ENCODE measurements around the gene PDF.
A peak's percentile ranks its signal among the peaks of the same experiment; 100 is the strongest.
"Not testable (repeated sequence)": the region's sequence is repeated elsewhere in the genome, so short reads cannot be mapped to it uniquely, and the experiment has no call there.

PDF gene

GRCh38 chr16:69330286-69331109, at the start of gene PDF:
Gene PDF (minus strand): TSS chr16:69330588. CDS start chr16:69330570, 18 bp downstream.
- peak; percentile 91 for DNase-seq

GRCh38 chr16:69378760-69379159, 48.4 kb upstream of the PDF start:
- DNase-seq, result no peak

GRCh38 chr16:69378036-69378435, 47.6 kb upstream of the PDF start:
- DNase-seq, result no peak

GRCh38 chr16:69376393-69377059, 46.1 kb upstream of the PDF start:
- DNase-seq, result no peak

- DNase-seq, result no peak
Measured at GRCh38 chr16:69373019-69373418, 42.6 kb upstream of the PDF start.

- DNase-seq, result no peak
Measured at GRCh38 chr16:69371564-69371963, 41.2 kb upstream of the PDF start.

GRCh38 chr16:69368866-69369265, 38.5 kb upstream of the PDF start:
- no peak for DNase-seq

- DNase-seq, result no peak
Measured at GRCh38 chr16:69367980-69368379, 37.6 kb upstream of the PDF start.

GRCh38 chr16:69366431-69366830, 36.0 kb upstream of the PDF start:
- no peak for DNase-seq

- DNase-seq, result no peak
Measured at GRCh38 chr16:69365901-69366300, 35.5 kb upstream of the PDF start.

- no peak for DNase-seq
Measured at GRCh38 chr16:69364088-69364487, 33.7 kb upstream of the PDF start.

GRCh38 chr16:69363281-69363717, 32.9 kb upstream of the PDF start:
- DNase-seq, result no peak

- DNase-seq, result not testable (repeated sequence)
Measured at GRCh38 chr16:69360070-69360469, 29.7 kb upstream of the PDF start.

- peak; percentile 47 for DNase-seq
Measured at GRCh38 chr16:69351309-69352027, 21.1 kb upstream of the PDF start, which contains the start of gene TMED6. Gene TMED6 (minus strand): TSS chr16:69351786. CDS start chr16:69351753, 33 bp downstream.

GRCh38 chr16:69350536-69351133, 20.2 kb upstream of the PDF start:
- no peak for DNase-seq

GRCh38 chr16:69349536-69349935, 19.1 kb upstream of the PDF start:
- no peak for DNase-seq

- no peak for DNase-seq
Measured at GRCh38 chr16:69348222-69348621, 17.8 kb upstream of the PDF start.

- DNase-seq, result no peak
Measured at GRCh38 chr16:69346683-69347082, 16.3 kb upstream of the PDF start.

- no peak for DNase-seq
Measured at GRCh38 chr16:69345923-69346322, 15.5 kb upstream of the PDF start.

GRCh38 chr16:69344171-69344570, 13.8 kb upstream of the PDF start:
- no peak for DNase-seq

- no peak for DNase-seq
Measured at GRCh38 chr16:69340095-69340644, 9.8 kb upstream of the PDF start.

- peak; percentile 97 for DNase-seq
Measured at GRCh38 chr16:69339289-69340094, 9.1 kb upstream of the PDF start, which contains the start of the genes COG8 and NIP7. Gene COG8 (minus strand): TSS chr16:69339564. CDS start chr16:69339552, 12 bp downstream. Gene NIP7 (plus strand): TSS chr16:69339772. CDS start chr16:69339830, 58 bp downstream.
